Keratinocyte (primary cell): ENCODE results near the gene SLC4A9.

ENCODE experiments used
- CTCF ChIP-seq, 3 experiments: IDR thresholded peaks in 1 of 3; conservative IDR thresholded peaks in 1 of 3; optimal IDR thresholded peaks in 1 of 3; 2 replicates in 2 of 3; 3 replicates in 1 of 3; pipeline versions ENCODE3 to v1.5.1; 2011; ENCODE audit warnings: low read length in 3 of 3, mild to moderate bottlenecking in 3 of 3, moderate library complexity in 2 of 3, control low read depth in 1 of 3, inconsistent platforms in 1 of 3; ENCODE audit not compliant: insufficient read depth in 2 of 3; ENCODE audit errors: extremely low read depth in 1 of 3
- EZH2 ChIP-seq: IDR thresholded peaks from one replicate; pipeline ENCODE4 v1.6.1; 2012; ENCODE audit warnings: inconsistent platforms, mild to moderate bottlenecking, low read length, moderate library complexity

GRCh38 chr5:140401362-140402257 is 41.6 kb downstream of the SLC4A9 start, which contains the start of gene ANKHD1:
- TF ChIP-seq CTCF (optimal IDR thresholded peaks at IDR 0.05 in 1 of 3, IDR thresholded peaks at IDR 0.05 in 1 of 3, conservative IDR thresholded peaks at IDR 0.05 in 1 of 3; ENCODE audit: extremely low read depth in 1 of 3, insufficient read depth in 2 of 3, low read length in 3 of 3) (no peak), EZH2 (no peak)
